GM12878 (cell line): ENCODE results near the gene ZNRF3. TPM values are rescaled to one million over a fixed set of nuclear protein-coding genes. Genes with fewer than 3 reads are reported as not detected.

ENCODE experiments used
- BACH1 ChIP-seq: fragments of 450-650 bp; IDR thresholded peaks from 2 replicates; pipeline ENCODE4 v1.6.1; 2017; ENCODE audit warnings: mild to moderate bottlenecking, borderline replicate concordance
- EZH2 ChIP-seq: IDR thresholded peaks from 2 replicates; pipeline ENCODE4 v1.6.1; 2012; ENCODE audit warnings: low read depth, mild to moderate bottlenecking, control low read depth, inconsistent platforms, low read length, borderline replicate concordance; ENCODE audit not compliant: control insufficient read depth
- FOXK2 ChIP-seq: fragments of 450-650 bp; IDR thresholded peaks from 2 replicates; pipeline ENCODE4 v1.6.1; 2017; ENCODE audit warnings: mild to moderate bottlenecking, moderate library complexity
- JUNB ChIP-seq: IDR thresholded peaks from 2 replicates; pipeline ENCODE4 v1.6.1; 2016; ENCODE audit warnings: antibody characterized with exemption, mild to moderate bottlenecking
- KAT2A ChIP-seq: conservative IDR thresholded peaks from 2 replicates; pipeline ENCODE4 v1.6.1; 2011; ENCODE audit warnings: low read depth, low read length; ENCODE audit not compliant: control insufficient read depth
- MYC ChIP-seq: IDR thresholded peaks from 2 replicates; pipeline ENCODE4 v1.6.1; 2011; ENCODE audit warnings: mild to moderate bottlenecking, low read length, moderate library complexity, inconsistent platforms; ENCODE audit not compliant: insufficient read depth, insufficient replicate concordance, insufficient read length, severe bottlenecking
- NFYA ChIP-seq: IDR thresholded peaks from 2 replicates; pipeline ENCODE4 v1.6.1; 2011; ENCODE audit warnings: low read depth, mild to moderate bottlenecking, low read length, improper control_type of control experiment, borderline replicate concordance
- NR2C1 ChIP-seq: fragments of 450-650 bp; IDR thresholded peaks from 2 replicates; pipeline ENCODE4 v1.6.1; 2017; ENCODE audit warnings: antibody characterized with exemption, mild to moderate bottlenecking, moderate library complexity
- POU2F2 ChIP-seq: IDR thresholded peaks from 3 replicates; pipeline ENCODE4 v1.6.1; 2011; ENCODE audit warnings: low read depth, mild to moderate bottlenecking, low read length, borderline replicate concordance
- USF1 ChIP-seq: IDR thresholded peaks from 2 replicates; pipeline ENCODE4 v1.6.1; 2011; ENCODE audit warnings: borderline replicate concordance, low read depth, mild to moderate bottlenecking, moderate library complexity, mixed read lengths, low read length; ENCODE audit not compliant: insufficient read depth; ENCODE audit errors: extremely low read length
- WRNIP1 ChIP-seq: IDR thresholded peaks from 2 replicates; pipeline ENCODE4 v1.6.1; 2011; ENCODE audit warnings: low read depth, low read length, improper control_type of control experiment, borderline replicate concordance
- ZBTB11 ChIP-seq: fragments of 450-650 bp; formaldehyde crosslinking; IDR thresholded peaks from 2 replicates; pipeline ENCODE4 v1.5.0; 2022; ENCODE audit warnings: mild to moderate bottlenecking, missing genetic modification characterization
- polyA plus RNA-seq, 11 experiments: library from polyadenylated mRNA; depleted of rRNA in 4 of 11; unstranded in 6 of 11; stranded (reverse) in 5 of 11; fragments of >200 nt; fragmentation: Nextera tagmentation in 4 of 11; fragmentation: Illumina TruSeq in 1 of 11; extraction: Ambion mirVana in 4 of 11; extraction: Trizol in 1 of 11; gene quantifications; 1 replicate in 1 of 11; 2 replicates in 10 of 11; pipeline versions ENCODE4 v1.2.1 to v1.2.3, GENCODE V29; 2011 to 2016; ENCODE audit warnings: inconsistent platforms in 2 of 11, missing spikeins in 2 of 11, low read depth in 1 of 11
- total RNA-seq, 4 experiments: library from RNA; depleted of rRNA in 3 of 4; stranded (reverse); fragments of >200 nt in 3 of 4; fragmentation: Illumina TruSeq in 1 of 4; extraction: Trizol in 1 of 4; gene quantifications; 2 replicates each; pipeline versions ENCODE4 v1.2.1 to v1.2.3, GENCODE V29; 2013 to 2021
- TF ChIP-seq, protein P1 (sequence below): fragments of 450-650 bp; IDR thresholded peaks from 2 replicates; pipeline ENCODE4 v1.6.1; 2016; ENCODE audit warnings: mild to moderate bottlenecking
- TF ChIP-seq, protein P2 (sequence below): fragments of 450-650 bp; IDR thresholded peaks from 2 replicates; pipeline ENCODE4 v1.6.1; 2017; ENCODE audit warnings: mild to moderate bottlenecking, moderate library complexity
- TF ChIP-seq, protein P3 (sequence below): fragments of 150-350 bp; IDR thresholded peaks from 2 replicates; pipeline ENCODE4 v1.6.1; 2014; ENCODE audit warnings: mild to moderate bottlenecking, low read depth, low read length
- TF ChIP-seq, protein P4 (sequence below): IDR thresholded peaks from 2 replicates; pipeline ENCODE4 v1.6.1; 2012; ENCODE audit warnings: low read depth, low read length, improper control_type of control experiment

Gene ZNRF3
- total and polyA plus RNA-seq, 10 of the 15 experiments (the other 5 are each of a cell fraction or from before 2014, with no cell fraction given): 0.05 to 2.4 (median 0.46) TPM

DNA sequence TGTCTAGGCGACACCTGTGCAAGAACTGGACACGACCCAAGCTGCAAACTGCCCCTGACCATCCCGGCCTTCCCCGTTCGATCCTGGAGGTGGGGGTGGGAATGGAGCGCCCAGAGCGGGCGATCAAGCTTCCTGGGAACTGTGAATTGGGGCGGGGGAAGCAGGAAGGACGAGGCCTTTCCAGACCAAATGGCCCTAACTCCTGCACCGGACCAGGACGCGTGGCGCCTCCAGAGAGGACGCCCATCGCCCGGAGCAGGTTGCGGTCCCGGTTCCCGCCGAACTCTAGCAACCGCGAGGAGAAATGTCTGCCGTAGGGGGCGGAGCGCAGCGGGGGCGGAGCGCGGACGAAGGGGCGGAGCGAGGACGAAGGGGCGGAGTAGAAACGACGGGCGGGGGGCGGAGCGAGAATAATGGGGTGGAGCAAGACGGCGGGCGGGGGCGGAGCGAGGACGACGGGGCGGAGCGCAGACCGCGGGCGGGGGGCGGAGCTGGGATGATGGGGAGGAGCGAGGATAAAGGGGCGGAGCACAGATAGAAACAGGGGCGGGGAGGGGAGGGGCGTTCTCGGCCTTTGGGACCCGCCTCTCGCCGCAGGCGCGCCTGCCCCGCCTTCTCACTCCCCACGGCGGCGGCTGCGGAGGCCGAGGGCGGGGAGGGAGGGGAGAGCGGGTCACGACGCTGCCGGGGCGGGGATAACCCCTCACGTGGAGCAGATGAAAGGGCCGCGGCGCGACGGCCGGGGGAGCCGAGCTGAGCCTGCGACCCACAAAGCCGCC is at the start of gene ZNRF3 (continued):
- TF ChIP-seq, protein P1, sequence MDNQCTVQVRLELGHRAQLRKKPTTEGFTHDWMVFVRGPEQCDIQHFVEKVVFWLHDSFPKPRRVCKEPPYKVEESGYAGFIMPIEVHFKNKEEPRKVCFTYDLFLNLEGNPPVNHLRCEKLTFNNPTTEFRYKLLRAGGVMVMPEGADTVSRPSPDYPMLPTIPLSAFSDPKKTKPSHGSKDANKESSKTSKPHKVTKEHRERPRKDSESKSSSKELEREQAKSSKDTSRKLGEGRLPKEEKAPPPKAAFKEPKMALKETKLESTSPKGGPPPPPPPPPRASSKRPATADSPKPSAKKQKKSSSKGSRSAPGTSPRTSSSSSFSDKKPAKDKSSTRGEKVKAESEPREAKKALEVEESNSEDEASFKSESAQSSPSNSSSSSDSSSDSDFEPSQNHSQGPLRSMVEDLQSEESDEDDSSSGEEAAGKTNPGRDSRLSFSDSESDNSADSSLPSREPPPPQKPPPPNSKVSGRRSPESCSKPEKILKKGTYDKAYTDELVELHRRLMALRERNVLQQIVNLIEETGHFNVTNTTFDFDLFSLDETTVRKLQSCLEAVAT: peak; percentile 60; the same call in 1 of the 2 replicates
- TF ChIP-seq FOXK2: no peak
- TF ChIP-seq NR2C1: peak; percentile 60
- TF ChIP-seq, protein P2, sequence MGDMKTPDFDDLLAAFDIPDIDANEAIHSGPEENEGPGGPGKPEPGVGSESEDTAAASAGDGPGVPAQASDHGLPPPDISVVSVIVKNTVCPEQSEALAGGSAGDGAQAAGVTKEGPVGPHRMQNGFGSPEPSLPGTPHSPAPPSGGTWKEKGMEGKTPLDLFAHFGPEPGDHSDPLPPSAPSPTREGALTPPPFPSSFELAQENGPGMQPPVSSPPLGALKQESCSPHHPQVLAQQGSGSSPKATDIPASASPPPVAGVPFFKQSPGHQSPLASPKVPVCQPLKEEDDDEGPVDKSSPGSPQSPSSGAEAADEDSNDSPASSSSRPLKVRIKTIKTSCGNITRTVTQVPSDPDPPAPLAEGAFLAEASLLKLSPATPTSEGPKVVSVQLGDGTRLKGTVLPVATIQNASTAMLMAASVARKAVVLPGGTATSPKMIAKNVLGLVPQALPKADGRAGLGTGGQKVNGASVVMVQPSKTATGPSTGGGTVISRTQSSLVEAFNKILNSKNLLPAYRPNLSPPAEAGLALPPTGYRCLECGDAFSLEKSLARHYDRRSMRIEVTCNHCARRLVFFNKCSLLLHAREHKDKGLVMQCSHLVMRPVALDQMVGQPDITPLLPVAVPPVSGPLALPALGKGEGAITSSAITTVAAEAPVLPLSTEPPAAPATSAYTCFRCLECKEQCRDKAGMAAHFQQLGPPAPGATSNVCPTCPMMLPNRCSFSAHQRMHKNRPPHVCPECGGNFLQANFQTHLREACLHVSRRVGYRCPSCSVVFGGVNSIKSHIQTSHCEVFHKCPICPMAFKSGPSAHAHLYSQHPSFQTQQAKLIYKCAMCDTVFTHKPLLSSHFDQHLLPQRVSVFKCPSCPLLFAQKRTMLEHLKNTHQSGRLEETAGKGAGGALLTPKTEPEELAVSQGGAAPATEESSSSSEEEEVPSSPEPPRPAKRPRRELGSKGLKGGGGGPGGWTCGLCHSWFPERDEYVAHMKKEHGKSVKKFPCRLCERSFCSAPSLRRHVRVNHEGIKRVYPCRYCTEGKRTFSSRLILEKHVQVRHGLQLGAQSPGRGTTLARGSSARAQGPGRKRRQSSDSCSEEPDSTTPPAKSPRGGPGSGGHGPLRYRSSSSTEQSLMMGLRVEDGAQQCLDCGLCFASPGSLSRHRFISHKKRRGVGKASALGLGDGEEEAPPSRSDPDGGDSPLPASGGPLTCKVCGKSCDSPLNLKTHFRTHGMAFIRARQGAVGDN: peak; percentile 92
- no peak for TF ChIP-seq JUNB
- TF ChIP-seq, protein P3, sequence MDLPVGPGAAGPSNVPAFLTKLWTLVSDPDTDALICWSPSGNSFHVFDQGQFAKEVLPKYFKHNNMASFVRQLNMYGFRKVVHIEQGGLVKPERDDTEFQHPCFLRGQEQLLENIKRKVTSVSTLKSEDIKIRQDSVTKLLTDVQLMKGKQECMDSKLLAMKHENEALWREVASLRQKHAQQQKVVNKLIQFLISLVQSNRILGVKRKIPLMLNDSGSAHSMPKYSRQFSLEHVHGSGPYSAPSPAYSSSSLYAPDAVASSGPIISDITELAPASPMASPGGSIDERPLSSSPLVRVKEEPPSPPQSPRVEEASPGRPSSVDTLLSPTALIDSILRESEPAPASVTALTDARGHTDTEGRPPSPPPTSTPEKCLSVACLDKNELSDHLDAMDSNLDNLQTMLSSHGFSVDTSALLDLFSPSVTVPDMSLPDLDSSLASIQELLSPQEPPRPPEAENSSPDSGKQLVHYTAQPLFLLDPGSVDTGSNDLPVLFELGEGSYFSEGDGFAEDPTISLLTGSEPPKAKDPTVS: no peak
- TF ChIP-seq WRNIP1: no peak
- no peak for TF ChIP-seq KAT2A
- no peak; the same call in 1 of the 2 replicates for TF ChIP-seq BACH1
- no peak for TF ChIP-seq EZH2
- TF ChIP-seq MYC: no peak
- no peak for TF ChIP-seq USF1
- TF ChIP-seq POU2F2: no peak
- TF ChIP-seq NFYA: no peak
- no peak for TF ChIP-seq ZBTB11 (CRISPR knock-in tag)
- TF ChIP-seq, protein P4, sequence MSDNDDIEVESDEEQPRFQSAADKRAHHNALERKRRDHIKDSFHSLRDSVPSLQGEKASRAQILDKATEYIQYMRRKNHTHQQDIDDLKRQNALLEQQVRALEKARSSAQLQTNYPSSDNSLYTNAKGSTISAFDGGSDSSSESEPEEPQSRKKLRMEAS: peak; percentile 74; the same call in 1 of the 2 replicates
